OCI-LY1 (cell line): ENCODE measurements around the gene OR4P4.

Experiments used
- CTCF ChIP-seq: fragments of 200-600 bp; sonication (generic), shearing (Covaris generic); IDR thresholded peaks from 2 replicates; pipeline ENCODE4 v1.5.1; 2017; ENCODE audit warnings: mild to moderate bottlenecking, antibody characterized with exemption, low read length, moderate library complexity, mixed read lengths
- EZH2 ChIP-seq: fragments of 200-600 bp; sonication (generic), shearing (Covaris generic); IDR thresholded peaks from 2 replicates; pipeline ENCODE4 v1.8.0; 2017; ENCODE audit warnings: borderline replicate concordance, mixed run types, mild to moderate bottlenecking, antibody characterized with exemption, low read length, moderate library complexity, mixed read lengths

GRCh38 chr11:55655096-55655495, 20.2 kb downstream of the OR4P4 start:
- TF ChIP-seq CTCF (no peak), EZH2 (no peak)
